ENCODE measurements around the gene AKR1C3.
"Not testable (repeated sequence)": the region's sequence is repeated elsewhere in the genome, so short reads cannot be mapped to it uniquely, and the experiment has no call there.

AKR1C3 gene

GRCh38 chr10:5088703-5089261 is 5.4 kb upstream of the AKR1C3 start:
- no peak for DNase-seq (ENCODE audit: low spot score)

GRCh38 chr10:5089865-5090264 is 4.3 kb upstream of the AKR1C3 start:
- DNase-seq (ENCODE audit: low spot score), result no peak

GRCh38 chr10:5090551-5090950 is 3.7 kb upstream of the AKR1C3 start:
- no peak for DNase-seq (ENCODE audit: low spot score)

- DNase-seq (ENCODE audit: low spot score), result no peak
Observed at GRCh38 chr10:5091196-5091595, 3.0 kb upstream of the AKR1C3 start.

GRCh38 chr10:5092375-5092774 is 1.8 kb upstream of the AKR1C3 start:
- no peak for DNase-seq (ENCODE audit: low spot score)

- no peak for DNase-seq (ENCODE audit: low spot score)
Observed at GRCh38 chr10:5092848-5093790, 1.1 kb upstream of the AKR1C3 start.

GRCh38 chr10:5095687-5096086 is 1.5 kb downstream of the AKR1C3 start:
- DNase-seq (ENCODE audit: low spot score), result no peak

GRCh38 chr10:5096108-5096507 is 1.9 kb downstream of the AKR1C3 start:
- DNase-seq (ENCODE audit: low spot score), result no peak

GRCh38 chr10:5102479-5102878 is 8.3 kb downstream of the AKR1C3 start:
- not testable (repeated sequence) for DNase-seq (ENCODE audit: low spot score)

- no peak for DNase-seq (ENCODE audit: low spot score)
Observed at GRCh38 chr10:5103481-5103880, 9.3 kb downstream of the AKR1C3 start.

- no peak for DNase-seq (ENCODE audit: low spot score)
Observed at GRCh38 chr10:5105626-5106025, 11.4 kb downstream of the AKR1C3 start.

- DNase-seq (ENCODE audit: low spot score), result no peak
Observed at GRCh38 chr10:5106553-5106952, 12.3 kb downstream of the AKR1C3 start.

- DNase-seq (ENCODE audit: low spot score), result no peak
Observed at GRCh38 chr10:5107860-5108526, 13.8 kb downstream of the AKR1C3 start.

GRCh38 chr10:5108658-5109416 is 14.6 kb downstream of the AKR1C3 start:
- DNase-seq (ENCODE audit: low spot score), result no peak

- not testable (repeated sequence) for DNase-seq (ENCODE audit: low spot score)
Observed at GRCh38 chr10:5109861-5110260, 15.6 kb downstream of the AKR1C3 start.

- no peak for DNase-seq (ENCODE audit: low spot score)
Observed at GRCh38 chr10:5116621-5117020, 22.4 kb downstream of the AKR1C3 start.

- DNase-seq (ENCODE audit: low spot score), result no peak
Observed at GRCh38 chr10:5117026-5117425, 22.8 kb downstream of the AKR1C3 start.

GRCh38 chr10:5119997-5120396 is 25.8 kb downstream of the AKR1C3 start:
- DNase-seq (ENCODE audit: low spot score), result not testable (repeated sequence)

GRCh38 chr10:5123886-5124285 is 29.7 kb downstream of the AKR1C3 start:
- DNase-seq (ENCODE audit: low spot score), result no peak

- DNase-seq (ENCODE audit: low spot score), result no peak
Observed at GRCh38 chr10:5125315-5126044, 31.3 kb downstream of the AKR1C3 start.

GRCh38 chr10:5135581-5135980 is 41.4 kb downstream of the AKR1C3 start:
- no peak for DNase-seq (ENCODE audit: low spot score)
